ENCODE measurements around the gene EIF2S1. TPM values are rescaled to one million over a fixed set of nuclear protein-coding genes. Genes with fewer than 3 reads are reported as not detected.
"Not testable (repeated sequence)": the region's sequence is repeated elsewhere in the genome, so short reads cannot be mapped to it uniquely, and the experiment has no call there.

The EIF2S1 gene
- total RNA-seq, 1 experiment from 2014 or later: 148 TPM

GRCh38 chr14:67319142-67319541 is 41.0 kb upstream of the EIF2S1 start:
- BruUV-seq (replicated peaks): no TSS peak
- no peaks in the 10 kb centered on the region for H3K27me3 Mint-ChIP-seq (ENCODE audit: unreplicated experiment)
- H3K9me3 Mint-ChIP-seq (ENCODE audit: low read depth, unreplicated experiment): no peaks in the 10 kb centered on the region
- CTCF ChIA-PET: interaction anchor here (0.6 to 0.7 kb wide), 2 partner anchors 444 to 1644 kb away, joined by 3 to 4 read pairs; no protein-coding TSS in a partner anchor
- TF ChIP-seq, protein P1, sequence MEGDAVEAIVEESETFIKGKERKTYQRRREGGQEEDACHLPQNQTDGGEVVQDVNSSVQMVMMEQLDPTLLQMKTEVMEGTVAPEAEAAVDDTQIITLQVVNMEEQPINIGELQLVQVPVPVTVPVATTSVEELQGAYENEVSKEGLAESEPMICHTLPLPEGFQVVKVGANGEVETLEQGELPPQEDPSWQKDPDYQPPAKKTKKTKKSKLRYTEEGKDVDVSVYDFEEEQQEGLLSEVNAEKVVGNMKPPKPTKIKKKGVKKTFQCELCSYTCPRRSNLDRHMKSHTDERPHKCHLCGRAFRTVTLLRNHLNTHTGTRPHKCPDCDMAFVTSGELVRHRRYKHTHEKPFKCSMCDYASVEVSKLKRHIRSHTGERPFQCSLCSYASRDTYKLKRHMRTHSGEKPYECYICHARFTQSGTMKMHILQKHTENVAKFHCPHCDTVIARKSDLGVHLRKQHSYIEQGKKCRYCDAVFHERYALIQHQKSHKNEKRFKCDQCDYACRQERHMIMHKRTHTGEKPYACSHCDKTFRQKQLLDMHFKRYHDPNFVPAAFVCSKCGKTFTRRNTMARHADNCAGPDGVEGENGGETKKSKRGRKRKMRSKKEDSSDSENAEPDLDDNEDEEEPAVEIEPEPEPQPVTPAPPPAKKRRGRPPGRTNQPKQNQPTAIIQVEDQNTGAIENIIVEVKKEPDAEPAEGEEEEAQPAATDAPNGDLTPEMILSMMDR (IDR thresholded peaks at IDR 0.05; ENCODE audit: unreplicated experiment): no peak
- H3K4me3 Mint-ChIP-seq (ENCODE audit: low read depth, unreplicated experiment): no peak overlapping the region
- no peak overlapping the region for H3K27ac Mint-ChIP-seq (ENCODE audit: unreplicated experiment)
- intact Hi-C loops (cut with micrococcal nuclease; ENCODE audit: unreplicated experiment): no loop called here
- no peaks in the 10 kb centered on the region for H3K4me1 Mint-ChIP-seq (ENCODE audit: low read depth, unreplicated experiment)
- peaks cover 14% of the 10 kb centered on the region for H3K36me3 Mint-ChIP-seq (ENCODE audit: insufficient read depth, unreplicated experiment)
- DNase-seq: no peak

GRCh38 chr14:67329666-67330065 is 30.5 kb upstream of the EIF2S1 start:
- H3K9me3 Mint-ChIP-seq (ENCODE audit: low read depth, unreplicated experiment); H3K4me3 Mint-ChIP-seq (ENCODE audit: low read depth, unreplicated experiment); CTCF ChIA-PET; intact Hi-C loops (cut with micrococcal nuclease; ENCODE audit: unreplicated experiment); BruUV-seq (replicated peaks); H3K27ac Mint-ChIP-seq (ENCODE audit: unreplicated experiment); DNase-seq; H3K4me1 Mint-ChIP-seq (ENCODE audit: low read depth, unreplicated experiment); H3K27me3 Mint-ChIP-seq (ENCODE audit: unreplicated experiment): not testable (repeated sequence)
- peaks cover 31% of the 10 kb centered on the region for H3K36me3 Mint-ChIP-seq (ENCODE audit: insufficient read depth, unreplicated experiment)

DNA sequence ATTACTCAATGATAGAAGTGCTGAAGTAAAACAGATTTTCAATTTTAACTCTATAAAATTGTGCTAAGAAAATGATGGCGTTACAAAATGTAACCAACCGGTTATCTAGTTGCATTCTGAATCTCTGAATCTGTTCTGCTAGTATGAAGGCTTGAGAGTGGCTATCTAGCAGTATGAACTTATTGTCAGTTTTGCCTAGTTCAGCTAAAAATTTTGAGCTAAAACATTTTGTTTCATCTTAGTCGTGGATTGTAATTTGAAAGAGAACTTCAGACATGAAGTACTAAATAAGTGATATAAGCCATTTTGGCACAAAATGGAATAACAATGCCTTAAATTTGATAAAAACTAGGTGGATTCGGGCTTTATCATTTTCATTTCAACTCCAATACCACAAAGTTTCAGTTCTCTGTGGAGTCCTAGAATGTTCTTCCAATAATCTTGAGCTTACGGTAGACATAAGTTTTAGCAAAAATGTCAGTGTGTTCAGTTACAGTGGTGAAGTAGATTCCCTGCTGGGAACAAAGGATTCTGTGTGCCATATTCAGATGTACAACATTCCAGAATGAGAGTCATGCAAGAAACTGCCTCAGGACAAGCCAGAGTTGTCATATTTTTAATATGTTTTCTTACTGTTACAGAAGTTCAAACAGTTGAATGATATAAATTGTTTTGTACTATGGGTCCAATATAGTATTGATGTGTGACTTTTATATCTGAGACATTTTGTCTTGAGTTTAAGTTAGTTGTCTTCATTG is 28.6 kb upstream of the EIF2S1 start:
- H3K4me3 Mint-ChIP-seq (ENCODE audit: low read depth, unreplicated experiment): no peak overlapping the region
- BruUV-seq (replicated peaks): no TSS peak
- no peak for DNase-seq
- no peaks in the 10 kb centered on the region for H3K27me3 Mint-ChIP-seq (ENCODE audit: unreplicated experiment)
- peaks cover 30% of the 10 kb centered on the region for H3K36me3 Mint-ChIP-seq (ENCODE audit: insufficient read depth, unreplicated experiment)
- H3K27ac Mint-ChIP-seq (ENCODE audit: unreplicated experiment): no peak overlapping the region
- CTCF ChIA-PET: no interaction called here
- no peaks in the 10 kb centered on the region for H3K9me3 Mint-ChIP-seq (ENCODE audit: low read depth, unreplicated experiment)
- TF ChIP-seq, protein P1 (IDR thresholded peaks at IDR 0.05; ENCODE audit: unreplicated experiment): no peak
- H3K4me1 Mint-ChIP-seq (ENCODE audit: low read depth, unreplicated experiment): peaks cover 8% of the 10 kb centered on the region
- intact Hi-C loops (cut with micrococcal nuclease; ENCODE audit: unreplicated experiment): no loop called here

- Mint-ChIP-seq H3K27me3 (ENCODE audit: unreplicated experiment) (no peaks in the 10 kb centered on the region), H3K9me3 (ENCODE audit: low read depth, unreplicated experiment) (no peaks in the 10 kb centered on the region), H3K4me3 (ENCODE audit: low read depth, unreplicated experiment) (no peak overlapping the region), H3K4me1 (ENCODE audit: low read depth, unreplicated experiment) (peaks cover 8% of the 10 kb centered on the region), H3K36me3 (ENCODE audit: insufficient read depth, unreplicated experiment) (peaks cover 30% of the 10 kb centered on the region), H3K27ac (ENCODE audit: unreplicated experiment) (peak overlapping the region; percentile 31)
- no peak for DNase-seq
- TF ChIP-seq, protein P1 (IDR thresholded peaks at IDR 0.05; ENCODE audit: unreplicated experiment): no peak
- intact Hi-C loops (cut with micrococcal nuclease; ENCODE audit: unreplicated experiment): no loop called here
- CTCF ChIA-PET: no interaction called here
- BruUV-seq (replicated peaks): no TSS peak
Observed at GRCh38 chr14:67332468-67332867, 27.7 kb upstream of the EIF2S1 start.

- no peak overlapping the region for H3K4me3 Mint-ChIP-seq (ENCODE audit: low read depth, unreplicated experiment)
- no peaks in the 10 kb centered on the region for H3K27me3 Mint-ChIP-seq (ENCODE audit: unreplicated experiment)
- peak; percentile 20 for DNase-seq
- peaks cover 8% of the 10 kb centered on the region for H3K4me1 Mint-ChIP-seq (ENCODE audit: low read depth, unreplicated experiment)
- H3K9me3 Mint-ChIP-seq (ENCODE audit: low read depth, unreplicated experiment): no peaks in the 10 kb centered on the region
- H3K36me3 Mint-ChIP-seq (ENCODE audit: insufficient read depth, unreplicated experiment): peaks cover 29% of the 10 kb centered on the region
- no peak overlapping the region for H3K27ac Mint-ChIP-seq (ENCODE audit: unreplicated experiment)
- BruUV-seq (replicated peaks): no TSS peak
- TF ChIP-seq, protein P1 (IDR thresholded peaks at IDR 0.05; ENCODE audit: unreplicated experiment): no peak
- CTCF ChIA-PET: no interaction called here
- intact Hi-C loops (cut with micrococcal nuclease; ENCODE audit: unreplicated experiment): loop anchor here (2.0 kb wide), 1 partner anchor 169 kb away; no protein-coding TSS in a partner anchor
Observed at GRCh38 chr14:67335781-67336180, 24.3 kb upstream of the EIF2S1 start.

DNA sequence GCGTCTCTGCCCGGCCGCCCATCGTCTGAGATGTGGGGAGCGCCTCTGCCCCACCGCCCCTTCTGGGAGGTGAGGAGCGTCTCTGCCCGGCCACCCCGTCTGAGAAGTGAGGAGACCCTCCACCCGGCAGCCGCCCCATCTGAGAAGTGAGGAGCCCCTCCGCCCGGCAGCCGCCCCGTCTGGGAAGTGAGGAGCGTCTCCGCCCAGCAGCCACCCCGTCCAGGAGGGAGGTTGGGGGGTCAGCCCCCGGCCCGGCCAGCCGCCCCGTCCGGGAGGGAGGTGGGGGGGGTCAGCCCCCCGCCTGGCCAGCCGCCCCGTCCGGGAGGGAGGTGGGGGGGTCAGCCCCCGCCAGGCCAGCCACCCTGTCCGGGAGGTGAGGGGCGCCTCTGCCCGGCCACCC is 18.9 kb upstream of the EIF2S1 start:
- H3K27me3 Mint-ChIP-seq (ENCODE audit: unreplicated experiment); H3K27ac Mint-ChIP-seq (ENCODE audit: unreplicated experiment); H3K9me3 Mint-ChIP-seq (ENCODE audit: low read depth, unreplicated experiment); intact Hi-C loops (cut with micrococcal nuclease; ENCODE audit: unreplicated experiment); CTCF ChIA-PET; H3K4me1 Mint-ChIP-seq (ENCODE audit: low read depth, unreplicated experiment); H3K4me3 Mint-ChIP-seq (ENCODE audit: low read depth, unreplicated experiment); BruUV-seq (replicated peaks); DNase-seq: not testable (repeated sequence)
- H3K36me3 Mint-ChIP-seq (ENCODE audit: insufficient read depth, unreplicated experiment): peaks cover 11% of the 10 kb centered on the region
